Neuronal stem cell (in vitro differentiated cells): Measurements from ENCODE around the gene KYNU.
"Not testable (repeated sequence)": the region's sequence is repeated elsewhere in the genome, so short reads cannot be mapped to it uniquely, and the experiment has no call there.

Experiments
- DNase-seq: peaks from one replicate; pipeline ENCODE4 v3.0.0-alpha.2; 2013; ENCODE audit warnings: low spot score
- H2AFZ ChIP-seq: one replicate; pipeline ENCODE4 v1.6.1; 2013; ENCODE audit warnings: mild to moderate bottlenecking, low read length, inconsistent platforms
- H2AK5ac ChIP-seq: 2 replicates; pipeline ENCODE4 v1.6.1; 2013; ENCODE audit warnings: low read depth, mild to moderate bottlenecking, inconsistent platforms, low read length, moderate library complexity, mixed read lengths
- H2BK120ac ChIP-seq: 2 replicates; pipeline ENCODE4 v1.6.1; 2013; ENCODE audit warnings: low read depth, mild to moderate bottlenecking, inconsistent platforms, low read length, moderate library complexity, mixed read lengths
- H2BK12ac ChIP-seq: one replicate; pipeline ENCODE4 v1.6.1; 2013; ENCODE audit warnings: low read length, inconsistent platforms
- H2BK15ac ChIP-seq: 2 replicates; pipeline ENCODE4 v1.6.1; 2013; ENCODE audit warnings: mild to moderate bottlenecking, low read length, inconsistent platforms, mixed read lengths
- H2BK5ac ChIP-seq: one replicate; pipeline ENCODE4 v1.6.1; 2013; ENCODE audit warnings: inconsistent platforms, mild to moderate bottlenecking, low read length, moderate library complexity
- H3K14ac ChIP-seq: one replicate; pipeline ENCODE4 v1.6.1; 2013; ENCODE audit warnings: low read length, inconsistent platforms
- H3K18ac ChIP-seq: 2 replicates; pipeline ENCODE4 v1.6.1; 2013; ENCODE audit warnings: low read length, inconsistent platforms
- H3K23ac ChIP-seq: 2 replicates; pipeline ENCODE4 v1.6.1; 2013; ENCODE audit warnings: low read depth, mild to moderate bottlenecking, mixed read lengths, low read length, inconsistent platforms; ENCODE audit not compliant: poor library complexity
- H3K27ac ChIP-seq: replicated peaks from 3 replicates; pipeline ENCODE4 v1.5.1; 2013; ENCODE audit warnings: low read length, inconsistent platforms
- H3K27me3 ChIP-seq, 3 experiments: 2 replicates each; pipeline ENCODE4 v1.6.1; 2013; ENCODE audit warnings: low read length in 3 of 3, mild to moderate bottlenecking in 2 of 3, inconsistent platforms in 1 of 3, low read depth in 1 of 3, mixed read lengths in 1 of 3, moderate library complexity in 1 of 3; ENCODE audit not compliant: control insufficient read depth in 3 of 3, insufficient read depth in 3 of 3
- H3K36me3 ChIP-seq, 2 donors: replicated peaks in 1 of 2; 2 replicates each; pipeline ENCODE4 v1.6.1; 2013; ENCODE audit warnings: low read length in 2 of 2; ENCODE audit not compliant: control insufficient read depth in 2 of 2, insufficient read depth in 2 of 2
- H3K4ac ChIP-seq: 2 replicates; pipeline ENCODE4 v1.6.1; 2013; ENCODE audit warnings: inconsistent platforms, mild to moderate bottlenecking, low read length, moderate library complexity
- H3K4me1 ChIP-seq, 2 donors: 1 replicate in 1 of 2; 2 replicates in 1 of 2; pipeline ENCODE4 v1.6.1; 2013; ENCODE audit warnings: low read length in 2 of 2, low read depth in 1 of 2; ENCODE audit not compliant: control insufficient read depth in 2 of 2, insufficient read depth in 1 of 2
- H3K4me2 ChIP-seq: one replicate; pipeline ENCODE4 v1.6.1; 2013; ENCODE audit warnings: mild to moderate bottlenecking, low read length, inconsistent platforms; ENCODE audit not compliant: insufficient read depth, poor library complexity, severe bottlenecking
- H3K4me3 ChIP-seq, 2 donors: 2 replicates each; pipeline ENCODE4 v1.5.1; 2013; ENCODE audit warnings: low read length in 2 of 2, mild to moderate bottlenecking in 2 of 2, inconsistent platforms in 1 of 2, moderate library complexity in 1 of 2
- H3K79me1 ChIP-seq: one replicate; pipeline ENCODE4 v1.6.1; 2013; ENCODE audit warnings: low read depth, mild to moderate bottlenecking, inconsistent platforms, low read length, moderate library complexity
- H3K9ac ChIP-seq: one replicate; pipeline ENCODE4 v1.6.1; 2013; ENCODE audit warnings: mild to moderate bottlenecking, low read depth, low read length, inconsistent platforms; ENCODE audit not compliant: poor library complexity
- H3K9me3 ChIP-seq, 2 donors: replicated peaks in 1 of 2; 2 replicates each; pipeline versions ENCODE3 to v1.6.1; 2013; ENCODE audit warnings: low read length in 2 of 2, mild to moderate bottlenecking in 2 of 2, inconsistent platforms in 1 of 2, low read depth in 1 of 2, mixed read lengths in 1 of 2, moderate library complexity in 1 of 2; ENCODE audit not compliant: control insufficient read depth in 2 of 2, insufficient read depth in 1 of 2
- H4K8ac ChIP-seq: one replicate; pipeline ENCODE4 v1.6.1; 2013; ENCODE audit warnings: low read depth, mild to moderate bottlenecking, inconsistent platforms, low read length, moderate library complexity
- H4K91ac ChIP-seq: one replicate; pipeline ENCODE4 v1.6.1; 2013; ENCODE audit warnings: low read length, low read depth, mild to moderate bottlenecking, inconsistent platforms; ENCODE audit not compliant: poor library complexity
- WGBS, 2 donors: extraction: QIAGEN DNeasy Blood & Tissue Kit; methylation state at CpG; one replicate each; pipeline ENCODE4 v1.1.7; 2013; ENCODE audit warnings: missing lambda C conversion rate in 2 of 2, mixed read lengths in 1 of 2; ENCODE audit not compliant: insufficient read length in 2 of 2, insufficient replicate concordance in 1 of 2; ENCODE audit errors: extremely low coverage in 2 of 2; 5-methylcytosine and 5-hydroxymethylcytosine counted together

Gene KYNU

DNA sequence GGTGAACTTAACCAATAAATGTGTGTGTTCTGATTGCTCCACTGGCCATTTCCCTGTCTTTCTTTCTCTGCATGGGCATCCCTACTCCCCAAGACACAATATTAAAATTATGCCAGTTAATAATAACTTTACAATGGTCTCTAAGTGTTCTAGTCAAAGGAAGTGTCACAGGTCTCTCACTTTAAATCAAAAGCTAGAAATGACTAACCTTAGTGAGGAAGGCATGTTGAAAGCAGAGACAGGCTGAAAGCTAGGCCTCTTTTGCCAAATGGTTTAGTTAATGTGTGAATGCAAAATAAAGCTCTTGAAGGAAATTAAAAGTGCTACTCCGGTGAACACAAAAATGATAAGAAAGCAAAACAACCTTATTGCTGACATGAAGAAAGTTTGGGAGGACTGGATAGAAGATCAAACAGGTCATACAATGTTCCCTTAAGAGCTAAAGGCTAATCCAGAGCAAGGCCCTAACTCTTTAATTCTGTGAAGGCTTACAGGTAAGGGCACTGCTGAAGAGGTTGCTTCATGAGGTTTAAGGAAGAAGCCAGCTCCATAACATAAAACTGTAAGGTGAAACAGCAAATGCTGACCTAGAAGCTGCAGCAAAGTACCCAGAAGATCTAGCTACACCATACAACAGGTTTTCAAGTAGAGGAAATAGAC lies 207.8 kb downstream of the KYNU start:
- no peak overlapping the region for H2BK12ac ChIP-seq
- no peak overlapping the region for H4K8ac ChIP-seq
- no peak overlapping the region for H3K27ac ChIP-seq
- H3K18ac ChIP-seq, result no peak overlapping the region
- H3K23ac ChIP-seq, result no peak overlapping the region
- no peaks in the 10 kb centered on the region for H3K36me3 ChIP-seq
- H2AFZ ChIP-seq, result no peak overlapping the region
- no peak for DNase-seq
- H3K4me1 ChIP-seq, result peaks cover 0 to 1% of the 10 kb centered on the region in 2 donors
- no peaks in the 10 kb centered on the region for H3K79me1 ChIP-seq
- no CpG with 5 or more reads among the region's 1 CpG for WGBS, 2 donors
- no peak overlapping the region for H3K4me2 ChIP-seq
- H3K4me3 ChIP-seq, result no peak overlapping the region
- no peaks in the 10 kb centered on the region for H3K9me3 ChIP-seq
- H3K4ac ChIP-seq, result no peak overlapping the region
- H4K91ac ChIP-seq, result no peak overlapping the region
- H2BK120ac ChIP-seq, result no peak overlapping the region
- H2BK15ac ChIP-seq, result no peak overlapping the region
- no peaks in the 10 kb centered on the region for H3K27me3 ChIP-seq
- H3K9ac ChIP-seq, result no peak overlapping the region
- H3K14ac ChIP-seq, result no peak overlapping the region
- no peak overlapping the region for H2AK5ac ChIP-seq
- no peak overlapping the region for H2BK5ac ChIP-seq

DNA sequence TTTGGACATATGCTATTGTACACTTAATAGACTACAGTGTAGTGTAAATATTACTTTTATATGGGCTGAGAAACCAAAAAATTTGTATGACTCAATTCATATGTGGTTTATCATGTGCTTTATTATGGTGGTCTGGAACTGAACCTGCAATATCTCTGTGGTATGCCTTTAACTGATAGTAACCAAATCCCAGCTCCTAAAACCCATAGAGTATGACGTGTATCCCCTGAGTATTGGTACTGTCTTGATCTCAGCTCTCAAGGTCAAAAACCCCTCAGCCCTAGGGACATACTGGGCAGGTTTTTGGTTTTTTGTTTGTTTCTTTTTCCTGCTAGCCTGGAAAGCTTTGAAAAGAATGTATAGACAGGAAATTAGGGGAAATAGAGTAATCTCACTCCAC lies 209.6 kb downstream of the KYNU start:
- no peak overlapping the region for H2BK12ac ChIP-seq
- no CpG with 5 or more reads among the region's 1 CpG for WGBS, 2 donors
- no peaks in the 10 kb centered on the region for H3K36me3 ChIP-seq
- no peak overlapping the region for H2BK5ac ChIP-seq
- no peaks in the 10 kb centered on the region for H3K27me3 ChIP-seq
- DNase-seq, result no peak
- H2BK120ac ChIP-seq, result no peak overlapping the region
- H3K4ac ChIP-seq, result no peak overlapping the region
- no peak overlapping the region for H2AK5ac ChIP-seq
- H4K91ac ChIP-seq, result no peak overlapping the region
- H4K8ac ChIP-seq, result no peak overlapping the region
- no peak overlapping the region for H3K4me3 ChIP-seq
- no peak overlapping the region for H3K23ac ChIP-seq
- H3K4me1 ChIP-seq, result no peaks in the 10 kb centered on the region
- H3K79me1 ChIP-seq, result no peaks in the 10 kb centered on the region
- no peak overlapping the region for H2AFZ ChIP-seq
- H3K9me3 ChIP-seq, result no peaks in the 10 kb centered on the region
- H3K4me2 ChIP-seq, result no peak overlapping the region
- no peak overlapping the region for H3K14ac ChIP-seq
- no peak overlapping the region for H2BK15ac ChIP-seq
- H3K18ac ChIP-seq, result no peak overlapping the region
- H3K27ac ChIP-seq, result no peak overlapping the region
- H3K9ac ChIP-seq, result no peak overlapping the region

DNA sequence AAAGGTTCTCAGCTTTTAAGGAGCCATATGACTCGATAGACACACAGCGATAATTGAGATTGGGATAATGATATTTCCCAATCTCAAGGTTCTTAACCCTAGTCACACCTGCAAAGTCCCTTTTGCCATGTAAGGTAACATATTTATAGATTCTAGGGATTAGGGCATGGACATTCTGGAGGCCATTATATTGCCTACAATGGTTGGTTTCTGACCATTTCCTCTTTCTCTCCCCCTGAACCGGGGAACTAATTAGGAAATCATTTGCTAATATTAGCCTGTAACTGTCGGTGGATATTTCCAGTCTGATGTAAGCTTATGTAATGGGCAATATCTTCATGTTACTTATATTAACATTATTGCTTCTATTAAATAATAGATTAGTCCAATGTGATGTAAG lies 210.9 kb downstream of the KYNU start:
- Histone ChIP-seq H3K18ac (no peak overlapping the region), H4K91ac (no peak overlapping the region), H3K9me3 (no peaks in the 10 kb centered on the region), H2BK15ac (no peak overlapping the region), H3K36me3 (no peaks in the 10 kb centered on the region), H3K79me1 (no peaks in the 10 kb centered on the region), H3K4me1 (no peaks in the 10 kb centered on the region), H3K4me3 (no peak overlapping the region), H3K27ac (no peak overlapping the region), H3K4me2 (no peak overlapping the region), H2AFZ (no peak overlapping the region), H2BK5ac (no peak overlapping the region), H3K27me3 (no peaks in the 10 kb centered on the region), H2BK12ac (no peak overlapping the region), H2BK120ac (no peak overlapping the region), H3K14ac (no peak overlapping the region), H4K8ac (no peak overlapping the region), H2AK5ac (no peak overlapping the region), H3K9ac (no peak overlapping the region), H3K23ac (no peak overlapping the region), H3K4ac (no peak overlapping the region)
- no CpG with 5 or more reads among the region's 4 CpGs for WGBS, 2 donors
- DNase-seq, result no peak

DNA sequence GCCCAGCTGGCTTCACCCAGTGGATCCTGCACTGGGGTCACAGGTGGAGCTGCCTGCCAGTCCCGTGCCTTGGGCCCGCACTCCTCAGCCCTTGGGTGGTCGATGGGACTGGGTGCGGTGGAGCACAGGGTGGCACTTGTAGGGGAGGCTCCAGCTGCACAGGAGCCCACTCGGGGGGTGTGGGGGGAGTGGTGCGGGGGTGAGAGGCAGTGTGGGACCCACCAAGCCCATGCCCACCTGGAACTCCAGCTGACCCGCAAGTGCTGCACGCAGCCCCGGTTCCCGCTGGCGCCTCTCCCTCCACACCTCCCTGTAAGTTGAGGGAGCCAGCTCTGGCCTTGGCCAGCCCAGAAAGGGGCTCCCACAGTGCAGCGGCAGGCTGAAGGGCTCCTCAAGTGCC lies 212.1 kb downstream of the KYNU start:
- not testable (repeated sequence) for H2AK5ac ChIP-seq, H3K9me3 ChIP-seq, H3K79me1 ChIP-seq, H3K36me3 ChIP-seq, H3K18ac ChIP-seq, H2BK15ac ChIP-seq, H4K91ac ChIP-seq, H3K4ac ChIP-seq, H3K14ac ChIP-seq, H2BK5ac ChIP-seq, H3K4me1 ChIP-seq, H2BK12ac ChIP-seq, H3K4me3 ChIP-seq, H3K4me2 ChIP-seq, H3K27ac ChIP-seq, H2AFZ ChIP-seq, H3K23ac ChIP-seq, H3K27me3 ChIP-seq, H4K8ac ChIP-seq, DNase-seq, H3K9ac ChIP-seq, H2BK120ac ChIP-seq
- WGBS, 2 donors, result no CpG with 5 or more reads among the region's 12 CpGs
